T-helper 1 cell (primary cell): ENCODE measurements around the gene LPP.

Experiments used
- DNase-seq, 5 donors: peaks; one replicate each; pipeline ENCODE4 v3.0.0-alpha.2; 2012 to 2020

Gene LPP

GRCh38 chr3:188529228-188529627, 375.3 kb downstream of the LPP start:
- no peak for DNase-seq

GRCh38 chr3:188530226-188530625, 376.3 kb downstream of the LPP start:
- DNase-seq = no peak

GRCh38 chr3:188531210-188531609, 377.3 kb downstream of the LPP start:
- no peak for DNase-seq

- no peak for DNase-seq
These were observed 379.2 kb downstream of the LPP start for GRCh38 chr3:188533172-188533571.

GRCh38 chr3:188533612-188534357, 379.8 kb downstream of the LPP start:
- DNase-seq = no peak

GRCh38 chr3:188534633-188535032, 380.7 kb downstream of the LPP start:
- no peak for DNase-seq

- DNase-seq = no peak
These were observed 383.6 kb downstream of the LPP start for GRCh38 chr3:188537606-188538005.

- DNase-seq = no peak
These were observed 385.1 kb downstream of the LPP start for GRCh38 chr3:188539037-188539436.

GRCh38 chr3:188539631-188540194, 385.8 kb downstream of the LPP start:
- no peak for DNase-seq

GRCh38 chr3:188542196-188542595, 388.2 kb downstream of the LPP start:
- DNase-seq = no peak

- DNase-seq = no peak
These were observed 390.1 kb downstream of the LPP start for GRCh38 chr3:188544012-188544411.

- no peak for DNase-seq
These were observed 393.1 kb downstream of the LPP start for GRCh38 chr3:188546835-188547670.

GRCh38 chr3:188553569-188553968, 399.6 kb downstream of the LPP start:
- DNase-seq = peak in 2 of 5 donors; percentile 1 to 60

GRCh38 chr3:188554404-188554803, 400.4 kb downstream of the LPP start:
- no peak for DNase-seq

- no peak for DNase-seq
These were observed 403.3 kb downstream of the LPP start for GRCh38 chr3:188557235-188557634.

GRCh38 chr3:188558343-188559071, 404.6 kb downstream of the LPP start:
- no peak for DNase-seq

GRCh38 chr3:188559072-188559429, 405.1 kb downstream of the LPP start:
- DNase-seq = no peak

GRCh38 chr3:188559856-188560255, 405.9 kb downstream of the LPP start:
- no peak for DNase-seq

GRCh38 chr3:188562144-188562543, 408.2 kb downstream of the LPP start:
- no peak for DNase-seq

- DNase-seq = no peak
These were observed 413.7 kb downstream of the LPP start for GRCh38 chr3:188567478-188568195.

GRCh38 chr3:188568736-188569135, 414.8 kb downstream of the LPP start:
- DNase-seq = no peak

GRCh38 chr3:188571531-188572095, 417.7 kb downstream of the LPP start:
- no peak for DNase-seq
